ENCODE measurements around the gene RNASE12.

GRCh38 chr14:20632448-20632830 is 41.3 kb upstream of the RNASE12 start:
- TF ChIP-seq EZH2 (IDR thresholded peaks at IDR 0.05; ENCODE audit: borderline replicate concordance, low read depth, low read length, severe bottlenecking) (no peak), POLR2A (IDR thresholded peaks at IDR 0.05; ENCODE audit: low read depth, low read length) (no peak), POLR2AphosphoS5 (IDR thresholded peaks at IDR 0.05; ENCODE audit: insufficient read depth, low read depth, low read length) (no peak)
- TF ChIP-seq, protein P1, sequence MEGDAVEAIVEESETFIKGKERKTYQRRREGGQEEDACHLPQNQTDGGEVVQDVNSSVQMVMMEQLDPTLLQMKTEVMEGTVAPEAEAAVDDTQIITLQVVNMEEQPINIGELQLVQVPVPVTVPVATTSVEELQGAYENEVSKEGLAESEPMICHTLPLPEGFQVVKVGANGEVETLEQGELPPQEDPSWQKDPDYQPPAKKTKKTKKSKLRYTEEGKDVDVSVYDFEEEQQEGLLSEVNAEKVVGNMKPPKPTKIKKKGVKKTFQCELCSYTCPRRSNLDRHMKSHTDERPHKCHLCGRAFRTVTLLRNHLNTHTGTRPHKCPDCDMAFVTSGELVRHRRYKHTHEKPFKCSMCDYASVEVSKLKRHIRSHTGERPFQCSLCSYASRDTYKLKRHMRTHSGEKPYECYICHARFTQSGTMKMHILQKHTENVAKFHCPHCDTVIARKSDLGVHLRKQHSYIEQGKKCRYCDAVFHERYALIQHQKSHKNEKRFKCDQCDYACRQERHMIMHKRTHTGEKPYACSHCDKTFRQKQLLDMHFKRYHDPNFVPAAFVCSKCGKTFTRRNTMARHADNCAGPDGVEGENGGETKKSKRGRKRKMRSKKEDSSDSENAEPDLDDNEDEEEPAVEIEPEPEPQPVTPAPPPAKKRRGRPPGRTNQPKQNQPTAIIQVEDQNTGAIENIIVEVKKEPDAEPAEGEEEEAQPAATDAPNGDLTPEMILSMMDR (IDR thresholded peaks at IDR 0.05; ENCODE audit: extremely low read depth in 1 of 2, insufficient read depth in 1 of 2, low read depth in 1 of 2, low read length in 2 of 2): no peak
